HEK293 (cell line): ENCODE results near the gene STUM.

Experiments used
- CTCF ChIA-PET: fragments of 350-600 bp; formaldehyde crosslinking; extraction: SDS; loops from one replicate; lab custom pipeline; 2021; ENCODE audit warnings: antibody characterized with exemption; lab: Yijun Ruan, JAX
- POLR2A ChIA-PET: fragments of 300-600 bp; formaldehyde crosslinking; extraction: SDS; loops from one replicate; lab custom pipeline; 2020; ENCODE audit warnings: antibody characterized with exemption, inconsistent platforms; lab: Yijun Ruan, JAX
- H3K27ac ChIP-seq: fragments of 200-500 bp; sonication (Bioruptor generic); 2 replicates; pipeline ENCODE4 v1.5.1; 2014; ENCODE audit warnings: low read depth, low read length, control low read depth, inconsistent platforms; ENCODE audit errors: extremely low read depth
- H3K36me3 ChIP-seq, 2 experiments: fragments of 200-500 bp in 1 of 2; sonication (Bioruptor generic) in 1 of 2; 1 replicate in 1 of 2; 2 replicates in 1 of 2; pipeline ENCODE4 v1.5.1; 2014 to 2017; ENCODE audit warnings: inconsistent platforms in 2 of 2, low read length in 2 of 2; ENCODE audit not compliant: control insufficient read depth in 2 of 2, insufficient read depth in 1 of 2
- H3K4me1 ChIP-seq: fragments of 200-500 bp; sonication (Bioruptor generic); 2 replicates; pipeline ENCODE4 v1.5.1; 2014; ENCODE audit warnings: mild to moderate bottlenecking, low read length, inconsistent platforms; ENCODE audit not compliant: control insufficient read depth, insufficient read depth
- H3K4me3 ChIP-seq: 2 replicates; pipeline ENCODE4 v1.5.1; 2011; ENCODE audit warnings: low read depth, mild to moderate bottlenecking, control low read depth, low read length, moderate library complexity
- H3K9me3 ChIP-seq: fragments of 200-500 bp; sonication (Bioruptor generic); 2 replicates; pipeline ENCODE4 v1.5.1; 2014; ENCODE audit warnings: low read depth, low read length, inconsistent platforms; ENCODE audit not compliant: control insufficient read depth, insufficient read depth
- HIC1 ChIP-seq: fragments of 450-650 bp; formaldehyde crosslinking; IDR thresholded peaks from 2 replicates; pipeline ENCODE4 v1.5.1; 2016; ENCODE audit warnings: missing biosample characterization, missing genetic modification characterization
- HOXD13 ChIP-seq: sonication (generic); formaldehyde crosslinking; IDR thresholded peaks from 2 replicates; pipeline ENCODE4 v1.8.0; 2022; ENCODE audit warnings: missing genetic modification reagents, borderline replicate concordance
- IKZF3 ChIP-seq: fragments of 450-650 bp; IDR thresholded peaks from 2 replicates; pipeline ENCODE4 v1.5.0; 2018; ENCODE audit warnings: missing biosample characterization, mild to moderate bottlenecking, missing genetic modification characterization, moderate library complexity
- KLF10 ChIP-seq: fragments of 450-650 bp; IDR thresholded peaks from 2 replicates; pipeline ENCODE4 v1.5.1; 2018; ENCODE audit warnings: missing biosample characterization, mild to moderate bottlenecking, missing genetic modification characterization
- PRDM1 ChIP-seq: fragments of 450-650 bp; formaldehyde crosslinking; IDR thresholded peaks from 2 replicates; pipeline ENCODE4; 2016; ENCODE audit warnings: missing biosample characterization, missing genetic modification characterization
- SCRT1 ChIP-seq: fragments of 450-650 bp; formaldehyde crosslinking; IDR thresholded peaks from 2 replicates; pipeline ENCODE4 v1.5.1; 2016; ENCODE audit warnings: missing biosample characterization, missing genetic modification characterization, borderline replicate concordance
- SP7 ChIP-seq: fragments of 450-650 bp; formaldehyde crosslinking; IDR thresholded peaks from 2 replicates; pipeline ENCODE4 v1.5.1; 2016; ENCODE audit warnings: missing biosample characterization, missing genetic modification characterization
- ZBTB1 ChIP-seq: fragments of 450-650 bp; formaldehyde crosslinking; IDR thresholded peaks from 2 replicates; pipeline ENCODE4 v1.5.1; 2016; ENCODE audit warnings: missing biosample characterization, missing genetic modification characterization
- ZBTB6 ChIP-seq: fragments of 450-650 bp; formaldehyde crosslinking; IDR thresholded peaks from 2 replicates; pipeline ENCODE4 v1.5.1; 2017; ENCODE audit warnings: missing biosample characterization, missing genetic modification characterization
- ZNF140 ChIP-seq: fragments of 450-650 bp; formaldehyde crosslinking; IDR thresholded peaks from 2 replicates; pipeline ENCODE4 v1.5.1; 2016; ENCODE audit warnings: missing biosample characterization, missing genetic modification characterization
- ZNF157 ChIP-seq: fragments of 450-650 bp; formaldehyde crosslinking; IDR thresholded peaks from 2 replicates; pipeline ENCODE4 v1.5.1; 2016; ENCODE audit warnings: missing biosample characterization, missing genetic modification characterization
- ZNF366 ChIP-seq: fragments of 450-650 bp; formaldehyde crosslinking; conservative IDR thresholded peaks from 2 replicates; pipeline ENCODE4 v1.5.1; 2016; ENCODE audit warnings: missing biosample characterization, missing genetic modification characterization
- ZNF513 ChIP-seq: fragments of 450-650 bp; IDR thresholded peaks from 2 replicates; pipeline ENCODE4 v1.5.1; 2018; ENCODE audit warnings: missing biosample characterization, missing genetic modification characterization
- ZNF585B ChIP-seq: fragments of 450-650 bp; formaldehyde crosslinking; IDR thresholded peaks from 2 replicates; pipeline ENCODE4 v1.5.1; 2016; ENCODE audit warnings: missing biosample characterization, missing genetic modification characterization
- ZNF670 ChIP-seq: fragments of 450-650 bp; formaldehyde crosslinking; IDR thresholded peaks from 2 replicates; pipeline ENCODE4 v1.5.1; 2016; ENCODE audit warnings: missing biosample characterization, missing genetic modification characterization, low read depth
- ZNF677 ChIP-seq: fragments of 450-650 bp; IDR thresholded peaks from 2 replicates; pipeline ENCODE4 v1.5.0; 2018; ENCODE audit warnings: missing biosample characterization, mild to moderate bottlenecking, missing genetic modification characterization, moderate library complexity
- ZNF792 ChIP-seq: fragments of 450-650 bp; formaldehyde crosslinking; IDR thresholded peaks from 2 replicates; pipeline ENCODE4 v1.5.1; 2016; ENCODE audit warnings: missing biosample characterization, missing genetic modification characterization
- ZNF843 ChIP-seq: fragments of 450-650 bp; formaldehyde crosslinking; IDR thresholded peaks from 2 replicates; pipeline ENCODE4 v1.5.1; 2016; ENCODE audit warnings: missing biosample characterization, missing genetic modification characterization
- ZSCAN4 ChIP-seq: fragments of 450-650 bp; formaldehyde crosslinking; IDR thresholded peaks from 2 replicates; pipeline ENCODE4 v1.5.1; 2017; ENCODE audit warnings: missing biosample characterization, missing genetic modification characterization
- TF ChIP-seq, protein P1 (sequence below): fragments of 450-650 bp; formaldehyde crosslinking; IDR thresholded peaks from 2 replicates; pipeline ENCODE4 v1.5.1; 2016; ENCODE audit warnings: missing biosample characterization, missing genetic modification characterization, borderline replicate concordance
- TF ChIP-seq, protein P2 (sequence below): fragments of 450-650 bp; formaldehyde crosslinking; IDR thresholded peaks from 2 replicates; pipeline ENCODE4 v1.5.1; 2016; ENCODE audit warnings: missing biosample characterization, missing genetic modification characterization

Gene STUM

GRCh38 chr1:226655251-226656163 is 106.9 kb downstream of the STUM start (continued):
- TF ChIP-seq ZNF157 (tag by site-specific recombination) (no peak), PRDM1 (no peak), HIC1 (tag by site-specific recombination) (no peak), ZBTB6 (tag by site-specific recombination) (no peak), ZNF140 (tag by site-specific recombination) (no peak)

DNA sequence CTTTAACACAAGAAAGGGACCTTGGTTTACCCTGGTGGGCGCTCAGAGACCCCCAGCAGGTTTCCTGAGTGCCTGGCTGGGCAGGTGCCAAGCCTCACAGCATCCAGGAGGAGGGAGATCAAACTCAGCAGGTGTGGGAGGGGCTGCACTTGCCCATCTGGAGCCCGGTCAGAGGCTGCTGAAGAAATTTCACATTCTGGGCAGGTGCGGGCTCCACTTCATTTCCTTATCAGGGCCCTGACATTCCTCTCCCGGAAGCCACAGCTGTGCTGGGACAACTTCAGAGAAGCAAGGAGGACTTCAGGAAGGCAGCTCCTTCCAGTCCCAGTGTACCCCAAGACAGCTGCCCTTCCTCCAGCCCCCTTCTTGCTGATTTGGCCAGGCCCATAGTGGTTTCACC is 107.6 kb downstream of the STUM start:
- POLR2A ChIA-PET = no interaction called here
- TF ChIP-seq ZNF677 (tag by site-specific recombination) (no peak), ZNF366 (tag by site-specific recombination) (no peak), SCRT1 (no peak), ZNF792 (tag by site-specific recombination) (no peak), SP7 (no peak), IKZF3 (no peak), HOXD13 (CRISPR knock-in tag) (no peak), ZNF670 (tag by site-specific recombination) (no peak), ZBTB1 (no peak), ZSCAN4 (tag by site-specific recombination) (no peak), ZNF513 (no peak), KLF10 (tag by site-specific recombination) (no peak), ZNF843 (tag by site-specific recombination) (no peak), ZNF585B (tag by site-specific recombination) (no peak)
- TF ChIP-seq, protein P1, sequence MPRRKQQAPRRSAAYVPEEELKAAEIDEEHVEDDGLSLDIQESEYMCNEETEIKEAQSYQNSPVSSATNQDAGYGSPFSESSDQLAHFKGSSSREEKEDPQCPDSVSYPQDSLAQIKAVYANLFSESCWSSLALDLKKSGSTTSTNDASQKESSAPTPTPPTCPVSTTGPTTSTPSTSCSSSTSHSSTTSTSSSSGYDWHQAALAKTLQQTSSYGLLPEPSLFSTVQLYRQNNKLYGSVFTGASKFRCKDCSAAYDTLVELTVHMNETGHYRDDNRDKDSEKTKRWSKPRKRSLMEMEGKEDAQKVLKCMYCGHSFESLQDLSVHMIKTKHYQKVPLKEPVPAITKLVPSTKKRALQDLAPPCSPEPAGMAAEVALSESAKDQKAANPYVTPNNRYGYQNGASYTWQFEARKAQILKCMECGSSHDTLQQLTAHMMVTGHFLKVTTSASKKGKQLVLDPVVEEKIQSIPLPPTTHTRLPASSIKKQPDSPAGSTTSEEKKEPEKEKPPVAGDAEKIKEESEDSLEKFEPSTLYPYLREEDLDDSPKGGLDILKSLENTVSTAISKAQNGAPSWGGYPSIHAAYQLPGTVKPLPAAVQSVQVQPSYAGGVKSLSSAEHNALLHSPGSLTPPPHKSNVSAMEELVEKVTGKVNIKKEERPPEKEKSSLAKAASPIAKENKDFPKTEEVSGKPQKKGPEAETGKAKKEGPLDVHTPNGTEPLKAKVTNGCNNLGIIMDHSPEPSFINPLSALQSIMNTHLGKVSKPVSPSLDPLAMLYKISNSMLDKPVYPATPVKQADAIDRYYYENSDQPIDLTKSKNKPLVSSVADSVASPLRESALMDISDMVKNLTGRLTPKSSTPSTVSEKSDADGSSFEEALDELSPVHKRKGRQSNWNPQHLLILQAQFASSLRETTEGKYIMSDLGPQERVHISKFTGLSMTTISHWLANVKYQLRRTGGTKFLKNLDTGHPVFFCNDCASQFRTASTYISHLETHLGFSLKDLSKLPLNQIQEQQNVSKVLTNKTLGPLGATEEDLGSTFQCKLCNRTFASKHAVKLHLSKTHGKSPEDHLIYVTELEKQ (tag by site-specific recombination) = no peak
- TF ChIP-seq, protein P2, sequence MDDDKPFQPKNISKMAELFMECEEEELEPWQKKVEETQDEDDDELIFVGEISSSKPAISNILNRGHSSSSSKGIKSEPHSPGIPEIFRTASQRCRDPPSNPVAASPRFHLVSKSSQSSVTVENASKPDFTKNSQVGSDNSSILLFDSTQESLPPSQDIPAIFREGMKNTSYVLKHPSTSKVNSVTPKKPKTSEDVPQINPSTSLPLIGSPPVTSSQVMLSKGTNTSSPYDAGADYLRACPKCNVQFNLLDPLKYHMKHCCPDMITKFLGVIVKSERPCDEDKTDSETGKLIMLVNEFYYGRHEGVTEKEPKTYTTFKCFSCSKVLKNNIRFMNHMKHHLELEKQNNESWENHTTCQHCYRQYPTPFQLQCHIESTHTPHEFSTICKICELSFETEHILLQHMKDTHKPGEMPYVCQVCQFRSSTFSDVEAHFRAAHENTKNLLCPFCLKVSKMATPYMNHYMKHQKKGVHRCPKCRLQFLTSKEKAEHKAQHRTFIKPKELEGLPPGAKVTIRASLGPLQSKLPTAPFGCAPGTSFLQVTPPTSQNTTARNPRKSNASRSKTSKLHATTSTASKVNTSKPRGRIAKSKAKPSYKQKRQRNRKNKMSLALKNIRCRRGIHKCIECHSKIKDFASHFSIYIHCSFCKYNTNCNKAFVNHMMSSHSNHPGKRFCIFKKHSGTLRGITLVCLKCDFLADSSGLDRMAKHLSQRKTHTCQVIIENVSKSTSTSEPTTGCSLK (tag by site-specific recombination) = no peak
- CTCF ChIA-PET = interaction anchor here (0.7 to 1.0 kb wide), 2 partner anchors 8 to 532 kb away, joined by 3 read pairs; no protein-coding TSS in a partner anchor
- H3K4me1 ChIP-seq = peaks cover 21% of the 10 kb centered on the region
- H3K27ac ChIP-seq = no peak overlapping the region
- H3K4me3 ChIP-seq = no peak overlapping the region
- no peaks in the 10 kb centered on the region for H3K9me3 ChIP-seq
- no peaks in the 10 kb centered on the region for H3K36me3 ChIP-seq
